ENCODE data around the gene MYO15B. TPM values are rescaled to one million over a fixed set of nuclear protein-coding genes. Genes with fewer than 3 reads are reported as not detected.
A peak's percentile ranks its signal among the peaks of the same experiment; 100 is the strongest.

MYO15B gene
- total RNA-seq, 4 donors from 2014 or later, result 64.9 to 209 (median 120) TPM

DNA sequence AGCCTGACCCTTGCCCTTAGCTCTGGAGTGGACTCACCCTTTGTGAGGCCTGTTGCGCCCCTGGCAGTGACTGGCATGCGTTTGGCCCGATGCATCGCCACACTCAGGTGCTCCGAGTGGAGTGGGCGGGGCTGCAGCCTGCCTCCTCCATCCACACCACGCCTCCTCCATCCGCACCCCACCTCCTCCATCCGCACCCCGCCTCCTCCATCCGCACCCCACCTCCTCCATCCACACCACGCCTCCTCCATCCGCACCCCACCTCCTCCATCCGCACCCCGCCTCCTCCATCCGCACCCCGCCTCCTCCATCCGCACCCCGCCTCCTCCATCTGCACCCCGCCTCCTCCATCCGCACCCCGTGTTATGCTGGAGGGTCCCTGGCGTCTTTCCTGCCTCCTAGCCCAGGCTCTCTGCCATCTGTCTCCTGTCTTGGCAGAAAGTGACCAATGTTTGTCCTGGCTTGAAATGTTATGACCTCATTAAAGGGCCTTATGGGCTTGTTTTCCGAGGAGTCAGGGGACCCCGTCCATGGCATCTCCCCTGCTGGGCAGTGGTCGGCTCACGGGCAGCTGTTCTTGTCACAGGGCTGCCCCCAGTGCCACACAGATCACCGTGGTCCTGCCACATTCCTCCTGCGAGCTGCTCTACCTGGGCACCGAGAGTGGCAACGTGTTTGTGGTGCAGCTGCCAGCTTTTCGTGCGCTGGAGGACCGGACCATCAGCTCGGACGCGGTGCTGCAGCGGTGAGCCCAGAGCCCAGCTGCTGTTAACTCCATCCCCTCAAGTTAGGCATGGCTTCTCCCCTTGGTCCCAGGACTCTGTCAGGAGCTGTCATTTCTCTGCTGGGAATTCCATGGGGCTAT is 28.7 kb upstream of the MYO15B start:
- TF ChIP-seq, protein P1, sequence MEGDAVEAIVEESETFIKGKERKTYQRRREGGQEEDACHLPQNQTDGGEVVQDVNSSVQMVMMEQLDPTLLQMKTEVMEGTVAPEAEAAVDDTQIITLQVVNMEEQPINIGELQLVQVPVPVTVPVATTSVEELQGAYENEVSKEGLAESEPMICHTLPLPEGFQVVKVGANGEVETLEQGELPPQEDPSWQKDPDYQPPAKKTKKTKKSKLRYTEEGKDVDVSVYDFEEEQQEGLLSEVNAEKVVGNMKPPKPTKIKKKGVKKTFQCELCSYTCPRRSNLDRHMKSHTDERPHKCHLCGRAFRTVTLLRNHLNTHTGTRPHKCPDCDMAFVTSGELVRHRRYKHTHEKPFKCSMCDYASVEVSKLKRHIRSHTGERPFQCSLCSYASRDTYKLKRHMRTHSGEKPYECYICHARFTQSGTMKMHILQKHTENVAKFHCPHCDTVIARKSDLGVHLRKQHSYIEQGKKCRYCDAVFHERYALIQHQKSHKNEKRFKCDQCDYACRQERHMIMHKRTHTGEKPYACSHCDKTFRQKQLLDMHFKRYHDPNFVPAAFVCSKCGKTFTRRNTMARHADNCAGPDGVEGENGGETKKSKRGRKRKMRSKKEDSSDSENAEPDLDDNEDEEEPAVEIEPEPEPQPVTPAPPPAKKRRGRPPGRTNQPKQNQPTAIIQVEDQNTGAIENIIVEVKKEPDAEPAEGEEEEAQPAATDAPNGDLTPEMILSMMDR (IDR thresholded peaks at IDR 0.05), result no peak
- TF ChIP-seq POLR2A (IDR thresholded peaks at IDR 0.05), result no peak
- H3K27ac ChIP-seq, result peak overlapping the region in 1 of 3 donors; percentile 78

GRCh38 chr17:75559958-75560533 is 27.6 kb upstream of the MYO15B start:
- intact Hi-C loops (cut with DNase I), result no loop called here
- Histone ChIP-seq H3K27me3 (no peaks in the 10 kb centered on the region), H3K4me1 (peaks cover 17 to 20% of the 10 kb centered on the region in 2 donors), H3K36me3 (peaks cover 8 to 9% of the 10 kb centered on the region in 2 donors), H3K4me3 (replicated peaks in 1 of 3) (no peak overlapping the region), H3K27ac (no peak overlapping the region), H3K9me3 (no peaks in the 10 kb centered on the region)
- no peak for DNase-seq
- TF ChIP-seq, protein P1 (IDR thresholded peaks at IDR 0.05), result no peak
- TF ChIP-seq POLR2A (IDR thresholded peaks at IDR 0.05), result no peak
- WGBS, 2 donors, result 90 to 91% methylated on average over 9 of the region's 9 CpGs

More for the DNA sequence above, 28.7 kb upstream of the MYO15B start:
- H3K4me3 ChIP-seq (replicated peaks in 1 of 3), result no peak overlapping the region
- intact Hi-C loops (cut with DNase I), result no loop called here
- peaks cover 17 to 20% of the 10 kb centered on the region in 2 donors for H3K4me1 ChIP-seq
- H3K9me3 ChIP-seq, result no peaks in the 10 kb centered on the region
- peaks cover 8 to 9% of the 10 kb centered on the region in 2 donors for H3K36me3 ChIP-seq
- no peak for DNase-seq
- 90 to 95% methylated on average over 31 to 35 of the region's 38 CpGs for WGBS, 2 donors
- no peaks in the 10 kb centered on the region for H3K27me3 ChIP-seq

DNA sequence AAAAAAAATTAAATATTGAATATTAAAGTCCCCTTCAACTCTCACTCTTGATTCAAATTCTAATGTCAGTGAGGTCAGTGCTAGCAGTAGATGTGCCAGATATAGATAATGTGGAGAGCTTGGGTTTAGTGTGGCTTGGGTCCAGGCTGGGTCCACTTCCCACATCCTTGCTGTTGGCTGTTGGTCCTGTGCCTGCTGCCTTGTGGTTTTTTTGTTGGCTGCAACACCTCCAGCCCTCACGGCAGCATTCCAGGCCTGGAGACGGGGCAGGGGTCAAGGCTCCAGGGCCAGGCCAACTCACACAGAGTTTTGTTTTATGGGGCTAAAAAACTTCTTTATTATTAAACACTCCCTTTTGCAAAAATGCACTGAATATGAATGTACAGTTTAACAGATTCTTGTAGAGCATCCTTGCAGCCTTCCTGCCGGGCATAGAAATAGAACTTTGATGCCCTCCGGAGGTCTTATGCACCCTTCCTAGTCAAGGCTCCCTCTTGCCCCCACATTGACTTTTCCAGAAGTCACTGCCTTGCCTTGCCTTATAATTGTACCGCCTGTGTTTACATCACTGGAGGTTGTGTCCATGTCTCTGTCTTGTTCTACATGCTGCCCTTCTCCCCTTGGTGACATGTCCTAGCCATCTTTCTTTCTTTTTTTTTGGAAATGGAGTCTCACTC is 25.5 kb upstream of the MYO15B start:
- DNase-seq, result no peak
- H3K36me3 ChIP-seq, result peaks cover 8 to 9% of the 10 kb centered on the region in 2 donors
- H3K27ac ChIP-seq, result no peak overlapping the region
- peaks cover 15 to 26% of the 10 kb centered on the region in 2 donors for H3K4me1 ChIP-seq
- no peaks in the 10 kb centered on the region for H3K27me3 ChIP-seq
- WGBS, 2 donors, result 87% methylated on average over 5 of the region's 5 CpGs
- TF ChIP-seq, protein P1 (IDR thresholded peaks at IDR 0.05), result no peak
- TF ChIP-seq POLR2A (IDR thresholded peaks at IDR 0.05), result no peak
- intact Hi-C loops (cut with DNase I), result no loop called here
- H3K9me3 ChIP-seq, result no peaks in the 10 kb centered on the region
- no peak overlapping the region for H3K4me3 ChIP-seq (replicated peaks in 1 of 3)

DNA sequence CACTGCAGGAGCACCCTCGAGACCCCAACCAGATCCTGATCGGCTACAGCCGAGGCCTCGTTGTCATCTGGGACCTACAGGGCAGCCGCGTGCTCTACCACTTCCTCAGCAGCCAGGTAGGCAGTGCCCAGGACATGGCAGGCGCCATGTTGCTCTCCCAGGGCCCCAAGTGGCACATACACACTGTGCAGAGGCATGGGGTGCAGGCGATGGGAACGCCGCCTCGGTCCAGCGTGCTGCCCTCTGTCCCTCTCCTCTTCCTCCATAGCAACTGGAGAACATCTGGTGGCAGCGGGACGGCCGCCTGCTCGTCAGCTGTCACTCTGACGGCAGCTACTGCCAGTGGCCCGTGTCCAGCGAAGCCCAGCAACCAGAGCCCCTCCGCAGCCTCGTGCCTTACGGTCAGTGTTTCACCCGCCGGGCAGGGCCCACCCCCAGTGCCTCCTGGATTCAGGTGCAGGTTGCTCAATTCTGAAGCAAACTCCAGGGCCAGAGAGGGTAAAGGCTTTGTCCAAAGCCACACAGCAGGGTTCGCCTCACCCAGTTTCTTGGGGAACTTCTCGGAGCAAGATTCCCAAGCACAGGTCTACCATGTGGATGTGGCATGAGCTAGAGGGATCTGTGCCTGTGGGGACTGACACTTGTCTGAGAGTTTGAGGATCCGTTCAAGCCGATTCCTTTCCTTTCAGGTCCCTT is 24.4 kb upstream of the MYO15B start:
- intact Hi-C loops (cut with DNase I), result no loop called here
- Histone ChIP-seq H3K27ac (no peak overlapping the region), H3K4me3 (replicated peaks in 1 of 3) (no peak overlapping the region), H3K4me1 (peaks cover 5 to 17% of the 10 kb centered on the region in 2 donors), H3K9me3 (no peaks in the 10 kb centered on the region), H3K27me3 (no peaks in the 10 kb centered on the region), H3K36me3 (peaks cover 8 to 9% of the 10 kb centered on the region in 2 donors)
- DNase-seq, result no peak
- WGBS, 2 donors, result 94 to 95% methylated on average over 19 to 22 of the region's 28 CpGs
- no peak for TF ChIP-seq POLR2A (IDR thresholded peaks at IDR 0.05)
- TF ChIP-seq, protein P1 (IDR thresholded peaks at IDR 0.05), result no peak
